LNCAP (cell line): ENCODE measurements around the gene GCNT1.

Experiments used
- TF ChIP-seq, protein P1 (sequence below): fragments of 450-650 bp; IDR thresholded peaks from 2 replicates; pipeline ENCODE4 v1.5.1; 2017; ENCODE audit warnings: mild to moderate bottlenecking

GCNT1 gene

GRCh38 chr9:76529653-76530052 lies 70.7 kb downstream of the GCNT1 start:
- TF ChIP-seq, protein P1, sequence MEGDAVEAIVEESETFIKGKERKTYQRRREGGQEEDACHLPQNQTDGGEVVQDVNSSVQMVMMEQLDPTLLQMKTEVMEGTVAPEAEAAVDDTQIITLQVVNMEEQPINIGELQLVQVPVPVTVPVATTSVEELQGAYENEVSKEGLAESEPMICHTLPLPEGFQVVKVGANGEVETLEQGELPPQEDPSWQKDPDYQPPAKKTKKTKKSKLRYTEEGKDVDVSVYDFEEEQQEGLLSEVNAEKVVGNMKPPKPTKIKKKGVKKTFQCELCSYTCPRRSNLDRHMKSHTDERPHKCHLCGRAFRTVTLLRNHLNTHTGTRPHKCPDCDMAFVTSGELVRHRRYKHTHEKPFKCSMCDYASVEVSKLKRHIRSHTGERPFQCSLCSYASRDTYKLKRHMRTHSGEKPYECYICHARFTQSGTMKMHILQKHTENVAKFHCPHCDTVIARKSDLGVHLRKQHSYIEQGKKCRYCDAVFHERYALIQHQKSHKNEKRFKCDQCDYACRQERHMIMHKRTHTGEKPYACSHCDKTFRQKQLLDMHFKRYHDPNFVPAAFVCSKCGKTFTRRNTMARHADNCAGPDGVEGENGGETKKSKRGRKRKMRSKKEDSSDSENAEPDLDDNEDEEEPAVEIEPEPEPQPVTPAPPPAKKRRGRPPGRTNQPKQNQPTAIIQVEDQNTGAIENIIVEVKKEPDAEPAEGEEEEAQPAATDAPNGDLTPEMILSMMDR, result no peak

GRCh38 chr9:76530458-76531110 lies 71.6 kb downstream of the GCNT1 start:
- TF ChIP-seq, protein P1, result no peak

GRCh38 chr9:76531231-76531780 lies 72.3 kb downstream of the GCNT1 start:
- TF ChIP-seq, protein P1, result no peak

- TF ChIP-seq, protein P1, result no peak
Observed at GRCh38 chr9:76534026-76534425, 75.0 kb downstream of the GCNT1 start.

DNA sequence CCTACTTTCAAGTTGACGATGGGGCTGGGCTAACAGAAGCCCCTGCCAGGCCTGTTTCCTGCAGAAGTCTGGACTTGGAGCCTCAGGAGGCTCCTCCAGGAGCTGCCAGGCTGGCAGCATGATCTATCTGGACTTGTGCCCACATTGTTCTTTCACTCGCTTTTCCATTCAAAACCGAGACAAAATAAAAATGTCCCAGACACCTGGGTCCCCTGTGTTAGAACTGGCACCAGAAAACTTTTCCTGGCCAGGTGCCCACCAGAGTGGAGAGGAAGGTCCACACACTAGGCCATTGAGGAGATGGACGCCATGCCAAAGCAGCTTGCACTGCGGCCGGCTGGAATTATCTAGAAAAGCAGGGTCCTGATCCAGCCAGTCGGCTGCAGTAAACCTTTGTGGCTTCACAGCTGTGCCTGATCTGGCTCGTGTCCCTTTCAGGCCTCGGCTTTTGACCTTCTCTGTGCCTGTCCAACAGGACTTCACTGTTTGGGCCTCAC lies 78.2 kb downstream of the GCNT1 start:
- TF ChIP-seq, protein P1, result no peak

- TF ChIP-seq, protein P1, result no peak
Observed at GRCh38 chr9:76539180-76539579, 80.2 kb downstream of the GCNT1 start.

- TF ChIP-seq, protein P1, result no peak
Observed at GRCh38 chr9:76542360-76542759, 83.4 kb downstream of the GCNT1 start.
